Measurements from ENCODE around the gene TMEM203.
A peak's percentile ranks its signal among the peaks of the same experiment; 100 is the strongest.

The TMEM203 gene

GRCh38 chr9:137224830-137225694, 19.6 kb upstream of the TMEM203 start, which contains the start of gene CYSRT1:
CYSRT1 (plus strand) TSS chr9:137225174; CDS start chr9:137225622, 448 bp downstream.
- H3K4me3 ChIP-seq (ENCODE audit: low read length), result peak within 1 kb of the TSS; percentile 77
- no peak for TF ChIP-seq CTCF (conservative IDR thresholded peaks at IDR 0.05; ENCODE audit: low read depth, low read length)
- no peak for DNase-seq (ENCODE audit: low read depth)

- no peak for TF ChIP-seq CTCF (conservative IDR thresholded peaks at IDR 0.05; ENCODE audit: low read depth, low read length)
- DNase-seq (ENCODE audit: low read depth), result peak; percentile 90
Measured at GRCh38 chr9:137223078-137223970, 17.9 kb upstream of the TMEM203 start.

GRCh38 chr9:137222190-137223077, 17.0 kb upstream of the TMEM203 start, which contains the start of gene RNF208:
RNF208 (minus strand) TSS chr9:137222240; CDS start chr9:137221212, 1,028 bp downstream.
- H3K4me3 ChIP-seq (ENCODE audit: low read length), result peak within 1 kb of the TSS; percentile 77
- no peak for TF ChIP-seq CTCF (conservative IDR thresholded peaks at IDR 0.05; ENCODE audit: low read depth, low read length)
- no peak for DNase-seq (ENCODE audit: low read depth)

More at GRCh38 chr9:137223078-137223970, 17.9 kb upstream of the TMEM203 start:
- peak overlapping the region; percentile 77 for H3K4me3 ChIP-seq (ENCODE audit: low read length)

- no peak for DNase-seq (ENCODE audit: low read depth)
- peak overlapping the region; percentile 49 for H3K4me3 ChIP-seq (ENCODE audit: low read length)
- no peak for TF ChIP-seq CTCF (conservative IDR thresholded peaks at IDR 0.05; ENCODE audit: low read depth, low read length)
Measured at GRCh38 chr9:137221506-137222111, 16.2 kb upstream of the TMEM203 start.

GRCh38 chr9:137221095-137221505, 15.7 kb upstream of the TMEM203 start:
- TF ChIP-seq CTCF (conservative IDR thresholded peaks at IDR 0.05; ENCODE audit: low read depth, low read length), result no peak
- no peak overlapping the region for H3K4me3 ChIP-seq (ENCODE audit: low read length)
- no peak for DNase-seq (ENCODE audit: low read depth)
